Measurements from ENCODE around the gene TMEM256. TPM values are rescaled to one million over a fixed set of nuclear protein-coding genes. Genes with fewer than 3 reads are reported as not detected.

The TMEM256 gene
- polyA plus RNA-seq, 3 donors, result 39.2 to 81.4 (median 72.6) TPM

GRCh38 chr17:7426896-7427489 lies 23.1 kb upstream of the TMEM256 start:
- Histone ChIP-seq H3K27ac (ENCODE audit: low read depth in 1 of 2, low read length in 2 of 2) (no peak overlapping the region), H3K36me3 (replicated peaks in 1 of 2; ENCODE audit: control insufficient read depth in 1 of 2, insufficient read depth in 2 of 2, low read length in 2 of 2) (no peaks in the 10 kb centered on the region), H4K20me1 (ENCODE audit: insufficient read depth, low read length) (no peaks in the 10 kb centered on the region), H3K4me2 (replicated peaks; ENCODE audit: extremely low read depth, low read length, poor library complexity, severe bottlenecking) (no peak overlapping the region), H3K9ac (ENCODE audit: insufficient read depth, low read length, poor library complexity, severe bottlenecking) (no peak overlapping the region), H3K79me2 (ENCODE audit: insufficient read depth, low read length) (no peaks in the 10 kb centered on the region), H3K4me3 (replicated peaks in 1 of 3; ENCODE audit: low read depth in 2 of 3, low read length in 3 of 3) (no peak overlapping the region), H3K4me1 (ENCODE audit: control insufficient read depth in 1 of 2, insufficient read depth in 2 of 2, low read length in 2 of 2) (no peaks in the 10 kb centered on the region), H2AFZ (ENCODE audit: insufficient read depth, low read depth, low read length, poor library complexity, severe bottlenecking) (no peak overlapping the region), H3K27me3 (ENCODE audit: control insufficient read depth in 2 of 2, insufficient read depth in 2 of 2, low read length in 2 of 2) (no peaks in the 10 kb centered on the region), H3K9me3 (replicated peaks in 1 of 2; ENCODE audit: control insufficient read depth in 1 of 2, insufficient read depth in 1 of 2, low read length in 2 of 2) (no peaks in the 10 kb centered on the region)
- Mint-ChIP-seq H3K4me3 (no peak overlapping the region), H3K9me3 (no peaks in the 10 kb centered on the region), H3K36me3 (no peaks in the 10 kb centered on the region), H3K27me3 (ENCODE audit: low read depth in 3 of 3) (peaks cover 0 to 4% (median 2%) of the 10 kb centered on the region in 3 donors), H3K27ac (peak overlapping the region in 1 of 7 donors; percentile 71), H3K4me1 (no peaks in the 10 kb centered on the region)
- intact Hi-C loops (cut with micrococcal nuclease), result no loop called here
- 95% methylated on average over 21 of the region's 29 CpGs for WGBS (ENCODE audit: insufficient coverage)
- DNase-seq, result no peak
- TF ChIP-seq, protein P1, sequence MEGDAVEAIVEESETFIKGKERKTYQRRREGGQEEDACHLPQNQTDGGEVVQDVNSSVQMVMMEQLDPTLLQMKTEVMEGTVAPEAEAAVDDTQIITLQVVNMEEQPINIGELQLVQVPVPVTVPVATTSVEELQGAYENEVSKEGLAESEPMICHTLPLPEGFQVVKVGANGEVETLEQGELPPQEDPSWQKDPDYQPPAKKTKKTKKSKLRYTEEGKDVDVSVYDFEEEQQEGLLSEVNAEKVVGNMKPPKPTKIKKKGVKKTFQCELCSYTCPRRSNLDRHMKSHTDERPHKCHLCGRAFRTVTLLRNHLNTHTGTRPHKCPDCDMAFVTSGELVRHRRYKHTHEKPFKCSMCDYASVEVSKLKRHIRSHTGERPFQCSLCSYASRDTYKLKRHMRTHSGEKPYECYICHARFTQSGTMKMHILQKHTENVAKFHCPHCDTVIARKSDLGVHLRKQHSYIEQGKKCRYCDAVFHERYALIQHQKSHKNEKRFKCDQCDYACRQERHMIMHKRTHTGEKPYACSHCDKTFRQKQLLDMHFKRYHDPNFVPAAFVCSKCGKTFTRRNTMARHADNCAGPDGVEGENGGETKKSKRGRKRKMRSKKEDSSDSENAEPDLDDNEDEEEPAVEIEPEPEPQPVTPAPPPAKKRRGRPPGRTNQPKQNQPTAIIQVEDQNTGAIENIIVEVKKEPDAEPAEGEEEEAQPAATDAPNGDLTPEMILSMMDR (IDR thresholded peaks at IDR 0.05), result no peak

- no peak overlapping the region for H3K4me2 ChIP-seq (replicated peaks; ENCODE audit: extremely low read depth, low read length, poor library complexity, severe bottlenecking)
- no peaks in the 10 kb centered on the region for H3K4me1 ChIP-seq (ENCODE audit: control insufficient read depth in 1 of 2, insufficient read depth in 2 of 2, low read length in 2 of 2)
- H3K27ac ChIP-seq (ENCODE audit: low read depth in 1 of 2, low read length in 2 of 2), result no peak overlapping the region
- intact Hi-C loops (cut with micrococcal nuclease), result no loop called here
- H3K4me3 Mint-ChIP-seq, result no peak overlapping the region
- no peaks in the 10 kb centered on the region for H3K79me2 ChIP-seq (ENCODE audit: insufficient read depth, low read length)
- H3K4me3 ChIP-seq (replicated peaks in 1 of 3; ENCODE audit: low read depth in 2 of 3, low read length in 3 of 3), result no peak overlapping the region
- no peaks in the 10 kb centered on the region for H3K36me3 ChIP-seq (replicated peaks in 1 of 2; ENCODE audit: control insufficient read depth in 1 of 2, insufficient read depth in 2 of 2, low read length in 2 of 2)
- H3K9ac ChIP-seq (ENCODE audit: insufficient read depth, low read length, poor library complexity, severe bottlenecking), result no peak overlapping the region
- 97% methylated on average over 26 of the region's 33 CpGs for WGBS (ENCODE audit: insufficient coverage)
- no peaks in the 10 kb centered on the region for H4K20me1 ChIP-seq (ENCODE audit: insufficient read depth, low read length)
- H3K27me3 Mint-ChIP-seq (ENCODE audit: low read depth in 3 of 3), result peaks cover 0 to 5% (median 2%) of the 10 kb centered on the region in 3 donors
- no peaks in the 10 kb centered on the region for H3K9me3 Mint-ChIP-seq
- H3K27ac Mint-ChIP-seq, result no peak overlapping the region
- H3K9me3 ChIP-seq (replicated peaks in 1 of 2; ENCODE audit: control insufficient read depth in 1 of 2, insufficient read depth in 1 of 2, low read length in 2 of 2), result no peaks in the 10 kb centered on the region
- no peak overlapping the region for H2AFZ ChIP-seq (ENCODE audit: insufficient read depth, low read depth, low read length, poor library complexity, severe bottlenecking)
- no peaks in the 10 kb centered on the region for H3K27me3 ChIP-seq (ENCODE audit: control insufficient read depth in 2 of 2, insufficient read depth in 2 of 2, low read length in 2 of 2)
- no peaks in the 10 kb centered on the region for H3K36me3 Mint-ChIP-seq
- DNase-seq, result no peak
- no peaks in the 10 kb centered on the region for H3K4me1 Mint-ChIP-seq
- TF ChIP-seq, protein P1 (IDR thresholded peaks at IDR 0.05), result no peak
Measured at GRCh38 chr17:7426203-7426863, 22.4 kb upstream of the TMEM256 start.

Measured in CD14-positive monocyte (primary cell).